ENCODE results near the gene WNT3. TPM values are rescaled to one million over a fixed set of nuclear protein-coding genes. Genes with fewer than 3 reads are reported as not detected.

Gene WNT3
- total and polyA plus RNA-seq, 4 donors, result 0.19 to 4.3 (median 2.7) TPM

GRCh38 chr17:46753776-46754175, 64.7 kb downstream of the WNT3 start:
- Histone ChIP-seq H3K4me1 (ENCODE audit: control insufficient read depth in 4 of 4, insufficient read depth in 4 of 4, low read length in 3 of 4) (peaks cover 0 to 3% (median 0%) of the 10 kb centered on the region in 4 donors), H3K4me3 (ENCODE audit: low read depth in 1 of 3, low read length in 3 of 3) (no peak overlapping the region), H3K27me3 (ENCODE audit: control insufficient read depth in 4 of 4, insufficient read depth in 4 of 4, low read length in 3 of 4) (no peaks in the 10 kb centered on the region), H3K27ac (ENCODE audit: low read depth in 1 of 2, low read length in 2 of 2) (no peak overlapping the region), H3K9me3 (ENCODE audit: control insufficient read depth in 4 of 4, low read length in 3 of 4) (no peaks in the 10 kb centered on the region), H3K36me3 (ENCODE audit: control insufficient read depth in 4 of 4, insufficient read depth in 3 of 4, low read depth in 1 of 4, low read length in 3 of 4) (peaks cover 0 to 26% (median 17%) of the 10 kb centered on the region in 4 donors), H3K9ac (ENCODE audit: low read depth in 1 of 2, low read length in 2 of 2) (no peak overlapping the region)
- TF ChIP-seq REST (IDR thresholded peaks at IDR 0.05), result no peak
- TF ChIP-seq EGR1 (IDR thresholded peaks at IDR 0.05; ENCODE audit: low read depth in 2 of 2), result no peak
- no peak for TF ChIP-seq JUND (IDR thresholded peaks at IDR 0.05)
- no peak for TF ChIP-seq FOXA1 (IDR thresholded peaks at IDR 0.05)
- no peak for TF ChIP-seq HNF4A (conservative IDR thresholded peaks at IDR 0.05)
- no peak for TF ChIP-seq RAD21 (IDR thresholded peaks at IDR 0.05)
- DNase-seq (ENCODE audit: low spot score), result no peak
- WGBS, result 95% methylated on average over 3 of the region's 3 CpGs

- Histone ChIP-seq H3K4me3 (ENCODE audit: low read depth in 1 of 3, low read length in 3 of 3) (no peak overlapping the region), H3K36me3 (ENCODE audit: control insufficient read depth in 4 of 4, insufficient read depth in 3 of 4, low read depth in 1 of 4, low read length in 3 of 4) (peaks cover 0 to 25% (median 17%) of the 10 kb centered on the region in 4 donors), H3K27ac (ENCODE audit: low read depth in 1 of 2, low read length in 2 of 2) (no peak overlapping the region), H3K27me3 (ENCODE audit: control insufficient read depth in 4 of 4, insufficient read depth in 4 of 4, low read length in 3 of 4) (no peaks in the 10 kb centered on the region), H3K9ac (ENCODE audit: low read depth in 1 of 2, low read length in 2 of 2) (no peak overlapping the region), H3K9me3 (ENCODE audit: control insufficient read depth in 4 of 4, low read length in 3 of 4) (no peaks in the 10 kb centered on the region), H3K4me1 (ENCODE audit: control insufficient read depth in 4 of 4, insufficient read depth in 4 of 4, low read length in 3 of 4) (no peaks in the 10 kb centered on the region)
- TF ChIP-seq SP1 (IDR thresholded peaks at IDR 0.05), result no peak
- TF ChIP-seq EGR1 (IDR thresholded peaks at IDR 0.05; ENCODE audit: low read depth in 2 of 2), result no peak
- DNase-seq (ENCODE audit: low spot score), result no peak
- 96% methylated on average over 4 of the region's 4 CpGs for WGBS
Observed at GRCh38 chr17:46751425-46751824, 67.1 kb downstream of the WNT3 start.

GRCh38 chr17:46745376-46745775, 73.1 kb downstream of the WNT3 start:
- H3K36me3 ChIP-seq (ENCODE audit: control insufficient read depth in 4 of 4, insufficient read depth in 3 of 4, low read depth in 1 of 4, low read length in 3 of 4), result peaks cover 0 to 3% (median under 1%) of the 10 kb centered on the region in 4 donors

More at GRCh38 chr17:46745376-46745775, 73.1 kb downstream of the WNT3 start:
- no peaks in the 10 kb centered on the region for H3K4me1 ChIP-seq (ENCODE audit: control insufficient read depth in 4 of 4, insufficient read depth in 4 of 4, low read length in 3 of 4)
- H3K27ac ChIP-seq (ENCODE audit: low read depth in 1 of 2, low read length in 2 of 2), result no peak overlapping the region
- no peak for DNase-seq (ENCODE audit: low spot score)
- H3K9ac ChIP-seq (ENCODE audit: low read depth in 1 of 2, low read length in 2 of 2), result no peak overlapping the region
- 92% methylated on average over 3 of the region's 3 CpGs for WGBS
- H3K9me3 ChIP-seq (ENCODE audit: control insufficient read depth in 4 of 4, low read length in 3 of 4), result no peaks in the 10 kb centered on the region
- H3K27me3 ChIP-seq (ENCODE audit: control insufficient read depth in 4 of 4, insufficient read depth in 4 of 4, low read length in 3 of 4), result no peaks in the 10 kb centered on the region
- H3K4me3 ChIP-seq (ENCODE audit: low read depth in 1 of 3, low read length in 3 of 3), result no peak overlapping the region
- TF ChIP-seq NR2F2 (IDR thresholded peaks at IDR 0.05) (no peak), MAX (IDR thresholded peaks at IDR 0.05) (no peak), CTCF (IDR thresholded peaks at IDR 0.05; ENCODE audit: low read depth, low read length, missing input control) (no peak)
